Astrocyte of the cerebellum (primary cell): Measurements from ENCODE around the gene MED15.

Source experiments
- DNase-seq: peaks from one replicate; pipeline ENCODE4 v3.0.0-alpha.2; 2011; ENCODE audit warnings: low read depth
- H3K4me3 ChIP-seq: 2 replicates; pipeline ENCODE4 v1.5.1; 2011; ENCODE audit warnings: mild to moderate bottlenecking, low read depth, low read length, moderate library complexity
- in situ Hi-C: cut with HindIII; loops from 2 replicates; pipeline ENCODE4 v1.10.0; 2017; ENCODE audit warnings: low sequenced_read_pairs
- TF ChIP-seq, protein P1 (sequence below): IDR thresholded peaks from 2 replicates; pipeline ENCODE4 v1.5.1; 2012; ENCODE audit warnings: low read length, low read depth, moderate library complexity, mild to moderate bottlenecking; ENCODE audit errors: missing control alignments

The MED15 gene

GRCh38 chr22:20605328-20605727 is 97.9 kb downstream of the MED15 start:
- TF ChIP-seq, protein P1, sequence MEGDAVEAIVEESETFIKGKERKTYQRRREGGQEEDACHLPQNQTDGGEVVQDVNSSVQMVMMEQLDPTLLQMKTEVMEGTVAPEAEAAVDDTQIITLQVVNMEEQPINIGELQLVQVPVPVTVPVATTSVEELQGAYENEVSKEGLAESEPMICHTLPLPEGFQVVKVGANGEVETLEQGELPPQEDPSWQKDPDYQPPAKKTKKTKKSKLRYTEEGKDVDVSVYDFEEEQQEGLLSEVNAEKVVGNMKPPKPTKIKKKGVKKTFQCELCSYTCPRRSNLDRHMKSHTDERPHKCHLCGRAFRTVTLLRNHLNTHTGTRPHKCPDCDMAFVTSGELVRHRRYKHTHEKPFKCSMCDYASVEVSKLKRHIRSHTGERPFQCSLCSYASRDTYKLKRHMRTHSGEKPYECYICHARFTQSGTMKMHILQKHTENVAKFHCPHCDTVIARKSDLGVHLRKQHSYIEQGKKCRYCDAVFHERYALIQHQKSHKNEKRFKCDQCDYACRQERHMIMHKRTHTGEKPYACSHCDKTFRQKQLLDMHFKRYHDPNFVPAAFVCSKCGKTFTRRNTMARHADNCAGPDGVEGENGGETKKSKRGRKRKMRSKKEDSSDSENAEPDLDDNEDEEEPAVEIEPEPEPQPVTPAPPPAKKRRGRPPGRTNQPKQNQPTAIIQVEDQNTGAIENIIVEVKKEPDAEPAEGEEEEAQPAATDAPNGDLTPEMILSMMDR = no peak
- in situ Hi-C loops = no loop called here
- H3K4me3 ChIP-seq = no peak overlapping the region
- DNase-seq = no peak

GRCh38 chr22:20606041-20606783 is 98.8 kb downstream of the MED15 start:
- H3K4me3 ChIP-seq = no peak overlapping the region
- in situ Hi-C loops = no loop called here
- TF ChIP-seq, protein P1 = peak; percentile 76
- peak; percentile 32 for DNase-seq

DNA sequence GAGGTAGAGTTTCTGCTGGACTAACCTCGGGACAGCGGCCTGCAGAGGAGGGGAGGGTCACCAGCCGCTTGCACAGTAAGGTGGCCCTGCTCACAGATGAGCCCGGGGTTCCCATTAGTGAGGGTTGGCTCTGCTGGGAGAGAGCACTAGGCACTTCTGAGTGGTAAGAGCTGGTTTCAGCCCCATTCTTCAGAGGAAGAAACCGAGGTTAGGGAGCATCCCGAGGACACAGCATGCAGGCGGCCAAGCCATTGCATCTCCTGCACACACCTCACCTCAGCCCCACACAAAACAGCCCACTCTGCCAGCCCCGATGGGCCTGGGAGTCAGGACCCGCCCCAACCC is 99.3 kb downstream of the MED15 start:
- TF ChIP-seq, protein P1 = no peak
- DNase-seq = no peak
- H3K4me3 ChIP-seq = no peak overlapping the region
- in situ Hi-C loops = no loop called here

GRCh38 chr22:20607157-20607907 is 99.9 kb downstream of the MED15 start:
- in situ Hi-C loops = no loop called here
- H3K4me3 ChIP-seq = no peak overlapping the region
- TF ChIP-seq, protein P1 = no peak
- no peak for DNase-seq

- H3K4me3 ChIP-seq = no peak overlapping the region
- in situ Hi-C loops = no loop called here
- DNase-seq = no peak
- TF ChIP-seq, protein P1 = no peak
Measured at GRCh38 chr22:20610243-20610686, 102.9 kb downstream of the MED15 start.

- in situ Hi-C loops = no loop called here
Measured at GRCh38 chr22:20610757-20611156, 103.3 kb downstream of the MED15 start.

More at GRCh38 chr22:20610757-20611156, 103.3 kb downstream of the MED15 start:
- DNase-seq = no peak
- TF ChIP-seq, protein P1 = no peak
- no peak overlapping the region for H3K4me3 ChIP-seq
